NCI-H82 treated with DMSO at 0.1 percent for 48 hours (cell line): ENCODE measurements around the gene PCSK6.

Source experiments
- DNase-seq: peaks from one replicate; lab custom pipeline; 2025; ENCODE audit not compliant: unreplicated experiment; lab: John Stamatoyannopoulos, UW

PCSK6 gene

DNA sequence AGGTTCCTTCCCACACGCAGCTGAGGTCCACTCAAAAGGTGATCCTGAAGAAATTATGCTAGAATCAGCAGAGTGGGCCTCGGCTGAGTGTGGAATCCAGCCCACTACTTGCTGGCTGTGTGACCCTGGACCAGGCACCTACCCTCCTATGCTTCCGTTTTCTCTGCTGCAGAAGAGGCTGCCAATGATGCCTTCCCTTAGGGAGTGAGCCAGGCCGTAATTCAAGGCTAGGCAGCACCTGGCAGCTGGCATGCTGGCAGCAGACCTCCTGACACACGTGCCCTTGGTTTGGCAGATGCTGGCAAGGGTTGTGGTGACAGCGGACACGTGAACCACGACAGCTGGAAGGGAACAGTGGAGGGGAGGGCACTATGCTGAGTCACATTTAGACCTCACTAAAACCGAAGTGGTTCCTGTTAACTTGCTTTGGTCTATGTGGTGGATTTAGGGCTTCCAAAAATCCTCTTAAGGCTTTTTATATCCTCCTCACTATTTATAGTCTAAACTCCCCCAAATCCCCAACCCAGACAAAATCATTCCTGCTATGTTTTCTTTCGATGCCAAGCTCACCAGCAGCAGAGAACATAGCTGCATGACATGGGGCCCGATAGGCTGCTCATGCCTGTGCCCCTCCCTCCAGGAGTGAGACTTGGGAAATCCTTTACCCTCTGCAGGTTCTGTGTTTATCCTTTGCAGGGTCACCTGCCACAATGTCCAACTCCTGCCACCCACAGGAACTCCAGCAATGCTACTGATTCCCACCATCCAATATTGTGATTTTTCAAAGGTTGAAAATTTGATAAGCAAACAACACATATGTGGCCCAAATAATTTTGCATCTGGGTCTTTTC lies 10.6 kb upstream of the PCSK6 start:
- peak; percentile 34 for DNase-seq

DNA sequence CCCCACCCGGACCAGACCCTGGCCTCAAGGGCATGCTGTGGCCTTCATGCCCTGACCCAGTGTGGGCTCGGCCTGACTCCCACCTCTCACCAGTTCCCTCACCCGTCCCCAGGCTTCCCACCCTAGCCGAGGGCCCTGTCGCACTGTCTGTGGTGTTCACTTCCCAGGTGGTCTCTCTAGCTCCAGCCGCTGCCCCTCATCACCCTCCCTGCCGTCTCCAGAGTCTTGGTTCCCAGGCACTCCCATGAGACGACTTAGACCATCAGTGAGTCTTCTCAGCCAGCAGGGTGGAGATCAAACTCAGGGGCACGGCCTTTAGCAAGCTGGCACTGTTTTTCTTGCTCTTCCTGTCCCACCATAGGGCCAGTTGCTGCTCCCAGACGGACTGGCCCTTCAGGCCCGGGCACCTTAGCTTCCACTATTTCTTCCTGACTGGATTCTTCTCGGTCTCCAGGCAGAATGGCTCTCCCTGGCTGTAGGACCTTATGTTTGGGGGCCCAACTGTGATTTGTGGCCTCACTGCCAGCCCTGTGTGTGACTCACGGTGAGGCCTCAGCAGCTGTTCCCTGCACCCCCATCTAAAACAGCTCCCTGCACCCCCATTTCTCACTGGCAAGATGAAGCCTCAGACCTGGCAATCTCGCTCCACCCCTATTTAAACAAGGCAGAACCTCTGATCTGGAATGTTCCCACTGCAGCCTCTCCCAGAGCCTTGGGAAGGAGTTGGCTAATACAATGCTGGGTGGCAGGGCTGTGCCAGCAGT lies 9.4 kb upstream of the PCSK6 start:
- DNase-seq: no peak

DNA sequence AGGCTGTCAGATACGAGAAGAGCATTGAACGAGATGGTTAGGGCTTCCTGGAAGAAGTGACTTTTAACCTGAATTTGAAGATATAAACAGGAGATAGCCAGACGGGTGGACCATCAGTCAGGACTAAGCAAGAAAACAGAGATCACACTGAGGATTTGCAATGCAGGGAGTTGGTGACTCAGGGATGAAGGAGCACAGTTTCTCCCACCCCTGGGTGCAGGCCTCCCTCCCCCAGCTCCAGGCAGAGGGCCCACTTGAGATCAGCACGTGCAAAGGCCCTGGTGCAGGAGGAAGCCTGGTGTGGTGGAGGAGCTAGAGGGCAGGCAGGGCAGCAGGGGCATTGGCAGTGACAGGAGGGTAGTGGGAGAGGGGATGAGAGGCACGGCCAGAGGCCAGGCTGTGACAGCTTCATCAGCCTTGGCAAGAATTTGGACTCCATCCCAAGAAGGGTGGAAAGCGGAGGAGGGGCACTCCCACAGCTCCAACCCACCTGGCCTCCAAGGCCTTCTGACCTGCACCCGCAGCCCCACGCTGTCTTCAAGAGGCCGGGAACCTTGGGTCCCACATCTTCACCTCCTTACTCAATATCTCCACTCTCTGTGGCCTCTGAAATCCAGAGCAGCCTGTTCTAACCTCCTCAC lies 8.7 kb upstream of the PCSK6 start:
- no peak for DNase-seq

DNA sequence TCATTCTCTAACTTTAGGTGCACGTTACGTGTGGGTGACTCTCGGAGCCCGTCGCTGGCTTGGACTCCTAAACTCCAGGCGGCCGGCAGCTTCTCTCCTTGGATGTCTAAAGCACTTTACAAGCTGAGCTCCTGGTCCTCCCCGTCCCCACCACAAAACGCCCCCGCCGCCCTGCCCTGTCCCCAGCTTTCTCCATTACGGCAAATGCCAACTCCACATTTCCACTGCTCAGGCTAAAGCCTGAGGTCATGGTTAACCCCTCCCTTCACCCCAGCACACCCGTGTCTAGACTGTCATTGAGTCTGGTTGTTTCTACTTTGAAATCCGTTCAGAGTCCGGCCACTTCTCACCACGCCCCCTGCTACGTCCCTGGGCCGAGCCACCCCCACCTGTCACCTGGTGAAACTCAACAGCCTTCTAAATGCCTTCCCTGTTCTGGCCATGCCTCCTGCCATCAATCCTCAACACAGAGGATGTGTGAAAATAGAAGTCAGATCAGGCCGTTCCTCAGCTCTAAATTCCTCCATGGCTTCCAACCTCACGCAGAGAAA lies 8.1 kb upstream of the PCSK6 start:
- DNase-seq: no peak

DNA sequence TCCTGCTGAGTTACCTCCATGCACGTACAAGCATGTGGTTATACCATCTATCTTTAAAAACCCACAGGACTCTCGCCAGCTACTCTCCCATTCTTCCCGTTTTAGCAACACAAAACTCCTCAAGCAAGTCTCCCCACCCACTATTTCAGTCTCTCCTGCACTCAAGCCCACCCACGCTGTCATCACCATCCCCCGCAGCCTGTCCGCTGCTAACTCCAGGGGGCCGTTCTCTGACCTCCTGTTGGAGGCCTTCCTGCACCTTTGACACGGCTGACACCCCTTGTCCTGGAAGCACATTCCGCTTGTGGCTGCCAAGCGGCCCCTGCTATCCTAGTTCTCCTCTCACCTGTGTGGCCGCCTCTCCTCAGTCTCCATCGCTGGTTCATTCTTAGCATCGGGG lies 7.5 kb upstream of the PCSK6 start:
- no peak for DNase-seq

DNA sequence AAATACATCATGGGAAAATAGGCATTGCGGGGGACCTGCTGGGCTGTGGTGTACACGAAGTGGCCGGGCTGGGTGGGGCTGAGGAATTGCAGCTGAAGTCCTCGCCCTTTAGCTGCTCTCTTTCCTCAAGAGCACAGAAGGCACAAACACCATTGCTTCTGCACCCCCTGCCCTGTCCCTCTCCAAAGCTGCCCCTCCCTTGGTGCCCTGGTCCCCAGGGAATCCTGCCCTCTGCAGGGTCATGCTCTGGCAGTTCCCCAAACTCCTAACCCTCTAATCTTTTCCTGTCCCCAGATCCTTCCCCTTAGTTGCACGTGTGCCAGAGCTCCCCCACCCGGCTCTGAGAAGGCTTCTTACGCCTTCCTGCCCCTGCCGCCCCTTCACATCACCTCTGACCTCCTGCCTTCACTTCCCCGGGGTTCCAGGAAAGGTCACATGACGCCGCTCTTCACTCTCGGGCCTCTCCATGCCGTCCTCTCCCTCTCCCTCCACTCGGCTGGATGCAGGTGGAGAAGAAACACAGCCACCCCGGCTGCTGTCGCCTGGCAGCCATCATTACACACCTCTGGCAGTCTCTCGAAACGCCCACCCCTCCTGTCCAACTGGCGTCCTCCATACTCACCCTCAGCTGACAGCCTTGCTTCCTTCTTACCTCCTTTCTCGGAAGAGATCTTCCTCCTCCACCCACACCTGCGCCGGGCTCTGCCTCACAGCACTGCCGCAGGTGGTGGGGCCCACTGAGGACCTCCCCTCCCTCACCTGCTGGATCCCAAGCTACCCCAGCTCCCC lies 6.9 kb upstream of the PCSK6 start:
- no peak for DNase-seq

DNA sequence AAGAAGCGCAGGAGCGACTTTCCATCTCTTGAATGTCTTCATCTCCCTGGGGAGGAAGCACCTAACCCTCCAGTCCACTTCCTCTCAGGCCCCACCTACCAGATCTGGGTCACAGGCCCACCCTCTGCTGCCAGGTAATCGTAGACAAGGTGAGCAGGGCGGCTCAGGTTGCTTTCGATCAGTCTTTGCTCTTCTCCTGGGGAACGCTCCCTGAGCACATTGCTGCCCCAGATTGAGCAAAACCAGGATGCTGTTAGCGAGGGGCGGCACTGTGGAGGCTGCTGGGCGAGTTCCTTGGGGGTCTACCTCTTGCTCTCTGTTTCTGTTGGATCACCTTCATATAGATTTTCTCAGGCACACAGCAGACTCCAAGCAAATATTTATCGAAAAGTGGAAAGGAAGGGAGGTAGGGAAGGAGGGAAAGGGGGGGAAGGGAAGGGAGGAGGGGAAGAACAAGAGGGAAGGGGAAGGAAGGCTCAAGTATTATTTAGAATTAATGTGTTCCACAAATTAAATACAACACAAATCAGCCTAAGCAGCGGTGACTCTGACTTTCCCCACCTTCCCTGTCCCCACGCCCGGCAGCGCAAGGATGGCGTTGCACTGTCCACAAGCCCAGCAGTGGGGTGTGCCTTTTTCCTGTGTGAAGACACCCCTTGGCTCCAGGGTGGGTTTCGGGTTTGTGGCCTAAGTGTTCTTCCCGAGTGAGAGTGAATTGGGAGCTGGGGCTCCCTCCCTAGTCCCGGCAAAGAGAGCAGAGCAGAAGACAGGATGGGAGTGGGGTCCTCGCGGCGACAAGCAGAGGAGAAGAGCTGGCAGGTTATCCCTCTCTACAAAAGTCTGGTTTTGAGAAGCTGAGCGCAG lies 6.1 kb upstream of the PCSK6 start:
- no peak for DNase-seq

DNA sequence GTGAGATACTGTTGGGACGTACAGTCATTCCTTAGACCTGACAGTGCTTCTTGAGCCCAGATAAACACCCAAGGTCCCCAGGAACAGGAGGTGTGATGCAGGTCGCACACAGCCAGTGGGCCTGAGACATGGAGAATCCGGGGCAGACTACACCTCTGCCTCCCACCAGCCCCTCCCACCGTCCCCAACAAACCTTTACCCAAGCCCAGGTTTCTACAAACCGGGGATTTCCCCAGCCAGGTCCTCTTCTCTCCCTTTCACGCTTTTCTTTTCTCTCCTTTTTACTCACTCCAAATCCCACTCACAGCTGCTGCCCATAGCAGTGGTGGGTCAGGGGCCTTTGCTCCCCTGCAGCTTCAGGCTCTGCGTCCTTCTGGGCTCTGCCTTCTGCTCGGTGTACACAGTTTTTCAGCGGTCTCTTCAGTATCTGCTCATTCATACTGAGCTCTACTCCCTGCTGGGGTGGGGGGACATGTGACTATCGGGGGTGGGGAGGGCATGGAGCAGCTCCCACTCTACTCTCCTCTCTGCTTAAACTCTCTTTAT lies 4.8 kb upstream of the PCSK6 start:
- no peak for DNase-seq

DNA sequence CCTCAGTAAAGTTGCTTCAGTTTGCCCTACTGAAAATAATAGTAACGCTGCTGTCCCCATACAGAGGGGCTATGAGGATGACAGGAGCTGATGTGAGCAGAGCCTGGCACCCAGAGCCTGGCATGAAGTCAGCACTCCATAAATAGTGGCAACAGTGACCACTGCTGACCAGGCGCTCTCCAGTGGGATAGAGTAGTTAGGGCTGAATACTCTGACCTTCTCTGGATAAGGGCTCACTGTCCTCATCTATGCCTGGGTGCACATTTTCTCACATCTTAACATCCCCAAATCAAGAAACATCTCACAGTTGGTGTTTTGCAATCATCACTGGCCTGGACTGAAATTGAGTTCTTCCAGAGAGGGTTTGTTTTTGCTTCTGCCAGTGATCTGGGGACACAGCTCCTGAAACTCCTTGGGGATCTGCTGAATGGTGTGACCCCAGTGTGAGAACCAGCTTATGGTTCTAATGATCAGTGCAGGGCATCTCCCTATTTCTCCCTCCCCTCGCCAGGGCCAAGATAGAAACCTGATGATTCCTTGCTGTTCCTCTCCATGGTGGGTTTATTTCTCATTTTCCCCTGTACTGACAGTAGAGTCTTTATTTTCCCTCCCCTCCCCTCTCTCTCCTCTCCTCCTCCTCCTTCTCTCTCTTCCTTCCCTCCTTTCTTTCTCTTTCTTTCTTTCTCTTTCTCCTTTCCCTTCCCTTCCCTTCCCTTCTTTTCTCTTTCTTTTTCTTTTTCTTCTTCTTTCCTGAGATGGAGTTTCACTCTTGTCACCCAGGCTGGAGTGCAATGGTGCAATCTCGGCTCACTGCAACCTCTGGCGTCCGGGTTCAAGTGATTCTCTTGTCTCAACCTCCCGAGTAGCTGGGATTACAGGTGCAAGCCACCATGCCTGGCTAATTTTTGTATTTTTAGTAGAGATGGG lies 3.5 kb upstream of the PCSK6 start:
- DNase-seq: no peak

DNA sequence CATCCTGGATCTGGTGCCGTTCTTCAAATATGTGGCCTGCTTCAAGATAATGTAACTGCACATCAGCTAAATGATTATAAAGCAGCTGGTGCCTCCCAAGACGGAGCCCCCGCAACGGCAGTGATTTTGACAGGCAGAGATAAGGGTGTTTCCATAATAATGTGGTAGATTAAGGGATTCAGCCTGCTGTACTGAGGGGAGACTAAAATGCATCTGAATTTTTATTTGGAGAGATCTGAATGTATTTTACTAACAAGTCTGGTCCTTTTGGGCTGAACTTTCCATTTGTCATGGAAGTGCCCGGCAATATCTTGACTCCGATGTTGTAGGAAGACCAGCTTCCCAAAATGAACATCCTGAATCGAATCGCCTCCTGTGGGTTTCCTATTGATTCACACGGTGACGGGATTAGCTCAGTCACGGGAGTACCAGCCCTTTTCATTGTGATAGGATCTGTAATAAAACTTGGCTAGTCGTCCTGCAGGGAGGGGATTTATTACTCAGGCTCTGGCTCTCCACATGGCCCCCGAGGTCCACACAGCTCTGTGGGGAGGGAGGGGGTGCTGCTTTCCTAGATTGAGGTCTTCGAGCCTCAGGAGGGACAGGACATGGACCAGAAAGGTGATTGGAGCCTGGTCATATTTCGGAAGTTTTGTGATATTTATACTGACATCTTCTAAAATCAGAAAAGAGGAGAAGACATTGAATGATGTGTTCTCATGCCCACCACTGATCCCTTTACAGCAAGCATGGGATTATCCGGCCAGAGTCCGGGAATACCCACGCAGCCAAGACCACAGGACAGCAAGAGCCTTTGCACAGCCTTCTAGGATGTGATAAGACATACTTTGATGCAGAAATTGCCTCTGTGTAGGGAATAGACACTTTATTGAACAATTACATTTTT lies 2.5 kb upstream of the PCSK6 start:
- peak; percentile 20 for DNase-seq

DNA sequence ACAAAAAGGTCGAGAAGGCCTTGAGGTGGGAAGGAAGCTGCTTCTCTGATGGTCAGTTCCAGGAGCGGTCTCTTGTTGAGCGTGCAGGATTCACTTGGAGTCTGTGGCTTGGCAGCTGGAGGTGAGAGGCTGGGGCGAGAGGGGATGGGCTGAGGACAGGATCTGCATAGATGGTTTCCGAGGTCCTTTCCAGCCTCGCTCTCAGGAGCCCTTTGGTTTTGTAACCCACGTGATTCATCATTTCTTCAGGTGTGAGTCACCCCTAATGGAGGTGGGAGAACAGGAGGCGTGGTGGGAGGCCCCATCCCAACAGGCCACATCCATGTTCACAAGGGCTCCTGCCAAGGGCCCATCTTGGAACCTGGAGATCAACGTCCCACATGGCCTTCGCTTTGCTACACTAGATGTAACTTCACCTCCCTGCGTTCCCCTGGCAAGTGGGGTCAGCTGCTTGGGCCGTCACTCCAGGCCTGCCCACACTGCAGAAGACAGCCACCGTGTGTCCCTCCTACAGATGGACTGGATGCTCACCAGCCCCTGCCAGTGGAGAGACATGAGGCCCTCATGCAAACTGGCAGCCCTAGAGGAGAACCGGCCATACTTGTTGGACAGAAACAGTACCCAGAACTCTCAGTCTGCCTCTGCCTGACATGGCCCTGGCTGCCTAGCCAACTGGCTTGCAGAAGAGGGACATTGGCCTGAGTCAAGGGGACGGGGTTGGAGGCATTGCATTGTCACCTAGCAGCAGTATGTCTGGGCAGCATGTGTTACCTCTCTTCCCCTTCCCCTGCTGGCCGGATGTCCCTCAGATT lies 1.6 kb upstream of the PCSK6 start:
- DNase-seq: no peak

DNA sequence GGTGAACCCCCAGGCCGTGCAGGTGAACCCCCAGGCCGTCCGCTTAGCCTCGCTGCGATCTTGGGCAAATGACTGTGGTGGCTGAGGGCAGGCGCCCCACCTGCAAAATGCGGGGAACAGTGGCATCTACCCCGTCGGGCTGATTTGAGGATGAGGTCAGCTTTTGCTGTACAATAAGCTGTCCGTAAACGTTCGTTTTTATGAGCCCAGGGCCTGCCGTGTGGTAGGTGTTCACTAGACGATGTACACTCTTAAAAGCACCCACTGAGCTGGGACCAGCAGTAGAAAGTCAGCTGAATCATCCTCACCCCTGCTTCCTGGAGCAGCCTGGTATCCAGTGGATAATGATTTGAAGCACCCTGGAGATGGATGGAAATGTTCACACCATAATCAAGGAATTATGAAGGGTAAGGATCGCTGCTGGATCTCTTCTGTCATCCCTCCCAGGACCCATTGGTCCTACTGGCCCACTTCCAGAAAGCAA lies 943 bp upstream of the PCSK6 start:
- no peak for DNase-seq

DNA sequence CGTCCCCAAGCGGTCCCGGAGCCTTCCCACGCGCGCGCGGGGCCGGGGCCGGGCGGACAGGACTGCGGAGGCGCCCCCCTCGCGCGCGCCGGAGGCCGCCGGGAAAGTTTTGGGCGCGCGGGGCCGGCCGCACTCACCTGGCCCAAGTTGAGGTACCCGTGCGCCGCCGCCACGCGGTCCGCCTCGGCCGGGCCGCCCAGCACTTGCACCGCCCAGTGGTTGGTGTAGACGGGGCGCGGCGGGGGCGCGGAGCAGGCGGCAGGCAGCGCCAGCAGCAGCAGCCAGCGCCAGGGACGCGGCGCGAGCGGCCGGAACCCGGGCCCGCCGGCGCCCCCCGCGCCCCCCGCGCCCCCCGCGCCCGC lies 289 bp downstream of the PCSK6 start:
- DNase-seq: no peak

DNA sequence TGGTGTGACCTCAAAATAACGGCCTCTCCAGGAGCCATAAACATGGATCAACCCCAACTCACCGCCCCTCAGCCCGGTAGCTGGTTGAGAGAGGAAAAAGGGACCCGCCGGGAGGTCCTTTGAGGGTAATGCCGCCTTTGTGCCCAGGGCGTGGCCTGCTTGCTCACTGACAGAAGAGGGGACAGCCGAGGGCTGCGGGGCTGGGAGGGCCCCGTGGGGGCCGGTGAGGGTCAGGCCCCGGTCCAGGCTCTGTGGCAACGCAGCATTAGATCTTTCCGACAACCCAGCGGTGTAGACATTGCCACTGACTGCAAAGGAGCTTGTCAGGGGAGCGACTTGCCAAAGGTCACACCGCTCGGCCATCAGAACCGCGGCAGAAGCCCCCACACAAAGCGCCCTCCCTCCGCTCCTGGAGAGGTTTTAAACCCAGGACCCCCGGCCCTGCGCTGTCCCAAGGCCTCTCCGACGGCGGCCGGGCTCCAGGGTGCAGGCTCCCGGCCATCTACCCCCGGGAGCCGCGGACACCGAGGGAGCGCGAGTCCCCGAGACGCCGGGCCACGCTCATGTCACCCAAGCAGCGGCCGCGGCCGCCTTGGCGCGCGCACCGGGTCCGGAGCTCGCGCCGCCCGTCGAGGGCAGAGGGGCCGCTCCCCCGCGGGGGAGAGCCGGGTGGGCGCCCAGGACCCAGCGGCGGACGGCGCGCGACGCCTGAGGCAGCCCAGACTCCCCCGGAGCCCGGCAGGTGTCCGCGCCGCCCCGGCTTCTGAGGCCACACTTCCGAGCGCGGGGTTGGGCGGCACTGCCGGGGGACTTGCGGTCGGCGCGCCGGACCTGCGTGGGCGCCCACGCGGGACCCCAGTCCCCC lies 975 bp downstream of the PCSK6 start:
- DNase-seq: no peak

DNA sequence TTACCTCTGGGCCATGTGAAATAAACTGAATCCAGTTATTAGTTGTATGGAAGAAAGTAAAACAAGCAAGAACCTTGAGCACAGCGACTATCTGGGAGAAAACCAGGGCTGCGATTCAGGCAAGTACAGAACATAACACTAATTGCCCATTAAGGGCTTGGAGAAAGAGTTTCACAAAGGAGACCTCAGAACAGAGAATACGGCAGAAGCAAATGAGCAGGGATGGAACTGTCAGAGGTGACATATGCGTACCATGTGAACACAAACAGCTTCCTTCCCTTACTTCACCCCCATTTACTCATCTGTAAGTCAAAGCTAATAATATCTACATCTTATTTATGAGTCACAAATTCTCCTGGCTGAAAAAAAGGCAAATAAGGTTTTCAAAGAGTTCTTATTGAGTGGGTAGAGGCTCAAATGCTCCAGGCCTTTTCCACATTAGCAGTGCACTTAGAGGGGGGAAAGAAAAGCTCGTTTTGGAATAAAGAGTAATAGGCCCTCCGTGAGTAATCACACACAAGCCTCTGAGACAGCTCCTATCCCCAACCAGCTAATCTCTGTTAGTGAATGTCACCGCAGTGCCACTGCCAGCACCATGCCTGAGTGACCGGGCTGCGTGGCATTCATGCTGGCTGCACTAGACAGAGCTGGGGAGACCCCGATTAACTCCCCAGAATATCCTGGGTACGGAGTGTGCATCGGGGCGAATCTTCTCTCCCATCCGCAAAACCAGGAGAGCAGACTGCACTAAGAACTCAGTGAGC lies 2.6 kb downstream of the PCSK6 start:
- no peak for DNase-seq
